ENCODE data around the gene CAMTA1.

CAMTA1 gene

GRCh38 chr1:7629465-7630195 lies 844.4 kb downstream of the CAMTA1 start:
- no peaks in the 10 kb centered on the region for H3K4me1 ChIP-seq (ENCODE audit: control insufficient read depth in 1 of 2, insufficient read depth in 2 of 2, low read length in 2 of 2)
- H3K27ac ChIP-seq (ENCODE audit: low read length), result no peak overlapping the region
- no peaks in the 10 kb centered on the region for H3K36me3 ChIP-seq (ENCODE audit: control insufficient read depth in 1 of 2, insufficient read depth in 2 of 2, low read length in 2 of 2)
- no peak overlapping the region for H3K4me3 ChIP-seq (ENCODE audit: low read depth in 1 of 2, low read length in 2 of 2)
- no peaks in the 10 kb centered on the region for H3K9me3 ChIP-seq (ENCODE audit: control insufficient read depth in 1 of 2, low read length in 2 of 2)
- H3K27me3 ChIP-seq (ENCODE audit: low read depth, low read length), result peaks cover 15% of the 10 kb centered on the region

GRCh38 chr1:7630378-7630777 lies 845.1 kb downstream of the CAMTA1 start:
- no peaks in the 10 kb centered on the region for H3K36me3 ChIP-seq (ENCODE audit: control insufficient read depth in 1 of 2, insufficient read depth in 2 of 2, low read length in 2 of 2)
- H3K4me3 ChIP-seq (ENCODE audit: low read depth in 1 of 2, low read length in 2 of 2), result no peak overlapping the region
- no peaks in the 10 kb centered on the region for H3K9me3 ChIP-seq (ENCODE audit: control insufficient read depth in 1 of 2, low read length in 2 of 2)
- H3K27ac ChIP-seq (ENCODE audit: low read length), result no peak overlapping the region
- H3K4me1 ChIP-seq (ENCODE audit: control insufficient read depth in 1 of 2, insufficient read depth in 2 of 2, low read length in 2 of 2), result no peaks in the 10 kb centered on the region
- peaks cover 15% of the 10 kb centered on the region for H3K27me3 ChIP-seq (ENCODE audit: low read depth, low read length)

GRCh38 chr1:7632176-7632575 lies 846.9 kb downstream of the CAMTA1 start:
- Histone ChIP-seq H3K36me3 (ENCODE audit: control insufficient read depth in 1 of 2, insufficient read depth in 2 of 2, low read length in 2 of 2) (no peaks in the 10 kb centered on the region), H3K27ac (ENCODE audit: low read length) (no peak overlapping the region), H3K27me3 (ENCODE audit: low read depth, low read length) (peaks cover 15% of the 10 kb centered on the region), H3K4me1 (ENCODE audit: control insufficient read depth in 1 of 2, insufficient read depth in 2 of 2, low read length in 2 of 2) (no peaks in the 10 kb centered on the region), H3K9me3 (ENCODE audit: control insufficient read depth in 1 of 2, low read length in 2 of 2) (no peaks in the 10 kb centered on the region), H3K4me3 (ENCODE audit: low read depth in 1 of 2, low read length in 2 of 2) (no peak overlapping the region)

- H3K4me3 ChIP-seq (ENCODE audit: low read depth in 1 of 2, low read length in 2 of 2), result no peak overlapping the region
- no peaks in the 10 kb centered on the region for H3K9me3 ChIP-seq (ENCODE audit: control insufficient read depth in 1 of 2, low read length in 2 of 2)
- H3K4me1 ChIP-seq (ENCODE audit: control insufficient read depth in 1 of 2, insufficient read depth in 2 of 2, low read length in 2 of 2), result no peaks in the 10 kb centered on the region
- H3K27me3 ChIP-seq (ENCODE audit: low read depth, low read length), result peaks cover 12% of the 10 kb centered on the region
- no peaks in the 10 kb centered on the region for H3K36me3 ChIP-seq (ENCODE audit: control insufficient read depth in 1 of 2, insufficient read depth in 2 of 2, low read length in 2 of 2)
- no peak overlapping the region for H3K27ac ChIP-seq (ENCODE audit: low read length)
Measured at GRCh38 chr1:7632681-7633080, 847.4 kb downstream of the CAMTA1 start.

- Histone ChIP-seq H3K4me3 (ENCODE audit: low read depth in 1 of 2, low read length in 2 of 2) (no peak overlapping the region), H3K27ac (ENCODE audit: low read length) (no peak overlapping the region), H3K36me3 (ENCODE audit: control insufficient read depth in 1 of 2, insufficient read depth in 2 of 2, low read length in 2 of 2) (no peaks in the 10 kb centered on the region), H3K9me3 (ENCODE audit: control insufficient read depth in 1 of 2, low read length in 2 of 2) (no peaks in the 10 kb centered on the region), H3K4me1 (ENCODE audit: control insufficient read depth in 1 of 2, insufficient read depth in 2 of 2, low read length in 2 of 2) (no peaks in the 10 kb centered on the region), H3K27me3 (ENCODE audit: low read depth, low read length) (peaks cover 12% of the 10 kb centered on the region)
Measured at GRCh38 chr1:7633506-7634245, 848.4 kb downstream of the CAMTA1 start.

GRCh38 chr1:7634546-7635240 lies 849.4 kb downstream of the CAMTA1 start:
- no peaks in the 10 kb centered on the region for H3K9me3 ChIP-seq (ENCODE audit: control insufficient read depth in 1 of 2, low read length in 2 of 2)
- peaks cover 12% of the 10 kb centered on the region for H3K27me3 ChIP-seq (ENCODE audit: low read depth, low read length)
- no peaks in the 10 kb centered on the region for H3K4me1 ChIP-seq (ENCODE audit: control insufficient read depth in 1 of 2, insufficient read depth in 2 of 2, low read length in 2 of 2)
- H3K27ac ChIP-seq (ENCODE audit: low read length), result no peak overlapping the region
- no peak overlapping the region for H3K4me3 ChIP-seq (ENCODE audit: low read depth in 1 of 2, low read length in 2 of 2)
- no peaks in the 10 kb centered on the region for H3K36me3 ChIP-seq (ENCODE audit: control insufficient read depth in 1 of 2, insufficient read depth in 2 of 2, low read length in 2 of 2)

GRCh38 chr1:7636795-7637526 lies 851.7 kb downstream of the CAMTA1 start:
- Histone ChIP-seq H3K4me3 (ENCODE audit: low read depth in 1 of 2, low read length in 2 of 2) (no peak overlapping the region), H3K27me3 (ENCODE audit: low read depth, low read length) (peaks cover 5% of the 10 kb centered on the region), H3K27ac (ENCODE audit: low read length) (no peak overlapping the region), H3K4me1 (ENCODE audit: control insufficient read depth in 1 of 2, insufficient read depth in 2 of 2, low read length in 2 of 2) (no peaks in the 10 kb centered on the region), H3K9me3 (ENCODE audit: control insufficient read depth in 1 of 2, low read length in 2 of 2) (no peaks in the 10 kb centered on the region), H3K36me3 (ENCODE audit: control insufficient read depth in 1 of 2, insufficient read depth in 2 of 2, low read length in 2 of 2) (no peaks in the 10 kb centered on the region)

- Histone ChIP-seq H3K27ac (ENCODE audit: low read length) (no peak overlapping the region), H3K4me1 (ENCODE audit: control insufficient read depth in 1 of 2, insufficient read depth in 2 of 2, low read length in 2 of 2) (no peaks in the 10 kb centered on the region), H3K27me3 (ENCODE audit: low read depth, low read length) (no peaks in the 10 kb centered on the region), H3K9me3 (ENCODE audit: control insufficient read depth in 1 of 2, low read length in 2 of 2) (no peaks in the 10 kb centered on the region), H3K4me3 (ENCODE audit: low read depth in 1 of 2, low read length in 2 of 2) (no peak overlapping the region), H3K36me3 (ENCODE audit: control insufficient read depth in 1 of 2, insufficient read depth in 2 of 2, low read length in 2 of 2) (no peaks in the 10 kb centered on the region)
Measured at GRCh38 chr1:7638078-7638477, 852.8 kb downstream of the CAMTA1 start.

- H3K36me3 ChIP-seq (ENCODE audit: control insufficient read depth in 1 of 2, insufficient read depth in 2 of 2, low read length in 2 of 2), result no peaks in the 10 kb centered on the region
- H3K4me1 ChIP-seq (ENCODE audit: control insufficient read depth in 1 of 2, insufficient read depth in 2 of 2, low read length in 2 of 2), result no peaks in the 10 kb centered on the region
- H3K9me3 ChIP-seq (ENCODE audit: control insufficient read depth in 1 of 2, low read length in 2 of 2), result no peaks in the 10 kb centered on the region
- no peak overlapping the region for H3K4me3 ChIP-seq (ENCODE audit: low read depth in 1 of 2, low read length in 2 of 2)
- H3K27me3 ChIP-seq (ENCODE audit: low read depth, low read length), result no peaks in the 10 kb centered on the region
- H3K27ac ChIP-seq (ENCODE audit: low read length), result no peak overlapping the region
Measured at GRCh38 chr1:7639435-7640131, 854.3 kb downstream of the CAMTA1 start.

GRCh38 chr1:7640350-7640749 lies 855.1 kb downstream of the CAMTA1 start:
- H3K36me3 ChIP-seq (ENCODE audit: control insufficient read depth in 1 of 2, insufficient read depth in 2 of 2, low read length in 2 of 2), result no peaks in the 10 kb centered on the region
- H3K27ac ChIP-seq (ENCODE audit: low read length), result no peak overlapping the region
- no peak overlapping the region for H3K4me3 ChIP-seq (ENCODE audit: low read depth in 1 of 2, low read length in 2 of 2)
- no peaks in the 10 kb centered on the region for H3K9me3 ChIP-seq (ENCODE audit: control insufficient read depth in 1 of 2, low read length in 2 of 2)
- no peaks in the 10 kb centered on the region for H3K4me1 ChIP-seq (ENCODE audit: control insufficient read depth in 1 of 2, insufficient read depth in 2 of 2, low read length in 2 of 2)
- no peaks in the 10 kb centered on the region for H3K27me3 ChIP-seq (ENCODE audit: low read depth, low read length)

Data from muscle layer of duodenum (tissue), 2 donors.